Lower leg skin (tissue), 3 donors: ENCODE measurements around the gene OR6S1.

Source experiments
- POLR2A ChIP-seq, 2 donors: fragments of 450-650 bp; IDR thresholded peaks; one replicate each; pipeline ENCODE4 v1.6.1; 2016 to 2017; ENCODE audit warnings: antibody characterized with exemption in 2 of 2, mild to moderate bottlenecking in 1 of 2, moderate library complexity in 1 of 2
- TF ChIP-seq, protein P1 (sequence below), 3 donors: fragments of 450-650 bp; IDR thresholded peaks; one replicate each; pipeline ENCODE4 v1.5.1; 2016; ENCODE audit warnings: antibody characterized with exemption in 3 of 3, mild to moderate bottlenecking in 3 of 3, moderate library complexity in 2 of 3

DNA sequence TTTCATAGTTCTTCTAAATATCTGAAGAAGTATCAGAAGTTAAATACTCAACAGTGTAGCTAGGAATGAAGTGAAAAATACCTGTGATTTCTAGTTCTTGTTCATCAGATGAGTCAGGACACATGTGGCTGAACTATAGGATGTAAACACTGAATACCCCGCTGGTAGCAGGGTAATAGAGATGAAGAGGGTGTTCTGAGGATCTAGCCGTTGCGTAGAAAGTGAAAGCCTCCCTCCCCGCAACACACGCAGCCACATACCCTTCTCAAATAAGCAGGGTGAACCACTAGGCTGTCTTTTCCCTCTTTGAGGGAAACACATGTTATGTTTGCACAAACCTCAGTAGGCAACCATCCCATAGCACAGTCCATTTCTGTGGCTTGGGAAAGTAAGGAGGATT is 33.9 kb downstream of the OR6S1 start:
- no peak for TF ChIP-seq POLR2A (IDR thresholded peaks at IDR 0.05)
- TF ChIP-seq, protein P1, sequence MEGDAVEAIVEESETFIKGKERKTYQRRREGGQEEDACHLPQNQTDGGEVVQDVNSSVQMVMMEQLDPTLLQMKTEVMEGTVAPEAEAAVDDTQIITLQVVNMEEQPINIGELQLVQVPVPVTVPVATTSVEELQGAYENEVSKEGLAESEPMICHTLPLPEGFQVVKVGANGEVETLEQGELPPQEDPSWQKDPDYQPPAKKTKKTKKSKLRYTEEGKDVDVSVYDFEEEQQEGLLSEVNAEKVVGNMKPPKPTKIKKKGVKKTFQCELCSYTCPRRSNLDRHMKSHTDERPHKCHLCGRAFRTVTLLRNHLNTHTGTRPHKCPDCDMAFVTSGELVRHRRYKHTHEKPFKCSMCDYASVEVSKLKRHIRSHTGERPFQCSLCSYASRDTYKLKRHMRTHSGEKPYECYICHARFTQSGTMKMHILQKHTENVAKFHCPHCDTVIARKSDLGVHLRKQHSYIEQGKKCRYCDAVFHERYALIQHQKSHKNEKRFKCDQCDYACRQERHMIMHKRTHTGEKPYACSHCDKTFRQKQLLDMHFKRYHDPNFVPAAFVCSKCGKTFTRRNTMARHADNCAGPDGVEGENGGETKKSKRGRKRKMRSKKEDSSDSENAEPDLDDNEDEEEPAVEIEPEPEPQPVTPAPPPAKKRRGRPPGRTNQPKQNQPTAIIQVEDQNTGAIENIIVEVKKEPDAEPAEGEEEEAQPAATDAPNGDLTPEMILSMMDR (IDR thresholded peaks at IDR 0.05): no peak
